Dermis microvascular lymphatic vessel endothelial cell (primary cell): ENCODE results near the gene QSER1. TPM values are rescaled to one million over a fixed set of nuclear protein-coding genes. Genes with fewer than 3 reads are reported as not detected.

Source experiments
- total RNA-seq: library from RNA; depleted of rRNA; stranded (reverse); fragments of >200 nt; gene quantifications from 2 replicates; pipeline ENCODE4 v1.2.1, GENCODE V29; 2014

The QSER1 gene
- total RNA-seq, 1 donor from 2014 or later = 11.8 TPM

Other genes with a start within 250 kb of the QSER1 start
- gene CCDC73, start 98.1 kb upstream of the QSER1 start, total RNA-seq = under 0.01 TPM in 1 of 2 replicates, not detected in the other
- 0.64 and 1.9 TPM in 2 replicates for gene PRRG4, start 62.9 kb upstream of the QSER1 start, total RNA-seq
- under 0.01 and 0.13 TPM in 2 replicates for gene DEPDC7, start 123.1 kb downstream of the QSER1 start, total RNA-seq
- 9.0 and 9.1 TPM in 2 replicates for gene TCP11L1, start 146.8 kb downstream of the QSER1 start, total RNA-seq